WTC11 (cell line): ENCODE measurements around the gene OPRD1. TPM values are rescaled to one million over a fixed set of nuclear protein-coding genes. Genes with fewer than 3 reads are reported as not detected.

Source experiments
- ATAC-seq: fragments of 200-7000 bp; cut with Tn5 transposase; 2 replicates; pipeline ENCODE4 v1.10.0; 2021; ENCODE audit warnings: mild to moderate bottlenecking, moderate library complexity
- CTCF ChIA-PET: fragments of 300-600 bp; sonication (Branson Sonifier 250); formaldehyde crosslinking; loops from one replicate; lab custom pipeline; 2021; ENCODE audit warnings: antibody characterized with exemption; lab: Charles Lee
- POLR2A ChIA-PET: fragments of 350-600 bp; sonication (Branson Sonifier 250); formaldehyde crosslinking; loops from one replicate; lab custom pipeline; 2021; ENCODE audit warnings: antibody characterized with exemption; lab: Charles Lee
- DNase-seq: peaks from one replicate; pipeline ENCODE4 v3.0.0; 2021; ENCODE audit warnings: low spot score
- H3K27ac Mint-ChIP-seq: 2 replicates; pipeline ENCODE4 v1.8.0; 2021; ENCODE audit warnings: mixed read lengths
- H3K27me3 Mint-ChIP-seq: 2 replicates; pipeline ENCODE4 v1.8.0; 2021; ENCODE audit warnings: low read depth, mild to moderate bottlenecking, moderate library complexity, mixed read lengths
- H3K36me3 Mint-ChIP-seq: 2 replicates; pipeline ENCODE4 v1.8.0; 2021; ENCODE audit warnings: mixed read lengths
- H3K4me1 Mint-ChIP-seq: 2 replicates; pipeline ENCODE4 v1.8.0; 2022; ENCODE audit warnings: mixed read lengths
- H3K4me3 Mint-ChIP-seq: 2 replicates; pipeline ENCODE4 v1.8.0; 2021; ENCODE audit warnings: mild to moderate bottlenecking, moderate library complexity, mixed read lengths
- H3K9me3 Mint-ChIP-seq: 2 replicates; pipeline ENCODE4 v1.8.0; 2021; ENCODE audit warnings: mixed read lengths
- AFF4 ChIP-seq: sonication (generic); formaldehyde crosslinking; IDR thresholded peaks from 2 replicates; pipeline ENCODE4 v1.8.1; 2023; ENCODE audit warnings: mild to moderate bottlenecking, missing genetic modification reagents, borderline replicate concordance
- ATF1 ChIP-seq: sonication (generic); formaldehyde crosslinking; IDR thresholded peaks from 2 replicates; pipeline ENCODE4 v1.8.1; 2023; ENCODE audit warnings: mild to moderate bottlenecking, moderate library complexity, missing genetic modification reagents
- CTCF ChIP-seq: fragments of 200-600 bp; IDR thresholded peaks from 2 replicates; pipeline ENCODE4 v1.8.0; 2022; ENCODE audit warnings: antibody characterized with exemption
- E2F1 ChIP-seq: sonication (generic); formaldehyde crosslinking; IDR thresholded peaks from 2 replicates; pipeline ENCODE4 v1.8.0; 2022; ENCODE audit warnings: mild to moderate bottlenecking, missing genetic modification reagents
- FOXK1 ChIP-seq: sonication (generic); formaldehyde crosslinking; IDR thresholded peaks from 2 replicates; pipeline ENCODE4 v1.8.0; 2022; ENCODE audit warnings: mild to moderate bottlenecking, moderate library complexity, missing genetic modification reagents
- IRF2 ChIP-seq: sonication (generic); formaldehyde crosslinking; IDR thresholded peaks from 2 replicates; pipeline ENCODE4 v1.8.0; 2022; ENCODE audit warnings: low read depth, missing genetic modification reagents, borderline replicate concordance
- KAT7 ChIP-seq: sonication (generic); formaldehyde crosslinking; IDR thresholded peaks from 2 replicates; pipeline ENCODE4 v1.8.1; 2023; ENCODE audit warnings: missing genetic modification reagents, mild to moderate bottlenecking, borderline replicate concordance
- MXD4 ChIP-seq: fragments of 250-450 bp; sonication (Bioruptor Pico); IDR thresholded peaks from 2 replicates; pipeline ENCODE4 v1.8.0; 2021; ENCODE audit warnings: mild to moderate bottlenecking, moderate library complexity, borderline replicate concordance
- MYBL2 ChIP-seq: sonication (generic); formaldehyde crosslinking; IDR thresholded peaks from 2 replicates; pipeline ENCODE4 v1.8.1; 2023; ENCODE audit warnings: mild to moderate bottlenecking, moderate library complexity, missing genetic modification reagents
- NR3C1 ChIP-seq: sonication (generic); formaldehyde crosslinking; conservative IDR thresholded peaks from 2 replicates; pipeline ENCODE4 v1.8.1; 2023; ENCODE audit warnings: low read depth, mild to moderate bottlenecking, missing genetic modification reagents
- SMAD3 ChIP-seq: sonication (generic); formaldehyde crosslinking; IDR thresholded peaks from 2 replicates; pipeline ENCODE4 v1.8.0; 2022; ENCODE audit warnings: missing genetic modification reagents, mild to moderate bottlenecking, borderline replicate concordance
- SP1 ChIP-seq: sonication (generic); formaldehyde crosslinking; conservative IDR thresholded peaks from 2 replicates; pipeline ENCODE4 v1.8.1; 2022; ENCODE audit warnings: missing genetic modification reagents
- USF2 ChIP-seq: sonication (generic); formaldehyde crosslinking; IDR thresholded peaks from 2 replicates; pipeline ENCODE4 v1.8.1; 2023; ENCODE audit warnings: mild to moderate bottlenecking, missing genetic modification reagents, moderate library complexity
- ZNF219 ChIP-seq: sonication (generic); formaldehyde crosslinking; IDR thresholded peaks from 2 replicates; pipeline ENCODE4 v1.8.0; 2023; ENCODE audit warnings: missing genetic modification reagents, mild to moderate bottlenecking, borderline replicate concordance
- ZNF263 ChIP-seq: sonication (generic); formaldehyde crosslinking; IDR thresholded peaks from 2 replicates; pipeline ENCODE4 v1.8.1; 2022; ENCODE audit warnings: low read depth, mild to moderate bottlenecking, moderate library complexity, missing genetic modification reagents
- ZNF416 ChIP-seq: fragments of 250-450 bp; sonication (Bioruptor Pico); IDR thresholded peaks from 2 replicates; pipeline ENCODE4 v1.9.0; 2021; ENCODE audit warnings: mild to moderate bottlenecking, inconsistent platforms
- total RNA-seq: library from RNA; stranded (reverse); gene quantifications from 3 replicates; pipeline ENCODE4 v1.2.3, GENCODE V29; 2021
- TF ChIP-seq, protein P1 (sequence below): sonication (generic); formaldehyde crosslinking; IDR thresholded peaks from 2 replicates; pipeline ENCODE4 v1.8.1; 2023; ENCODE audit warnings: mild to moderate bottlenecking, missing genetic modification reagents
- TF ChIP-seq, protein P2 (sequence below): sonication (generic); formaldehyde crosslinking; IDR thresholded peaks from 2 replicates; pipeline ENCODE4 v1.8.0; 2023; ENCODE audit warnings: mild to moderate bottlenecking, missing genetic modification reagents
- TF ChIP-seq, protein P3 (sequence below): fragments of 250-450 bp; sonication (Bioruptor Pico); IDR thresholded peaks from 2 replicates; pipeline ENCODE4 v1.9.0; 2021; ENCODE audit warnings: mild to moderate bottlenecking
- TF ChIP-seq, protein P4 (sequence below): fragments of 250-450 bp; sonication (Bioruptor Pico); IDR thresholded peaks from 2 replicates; pipeline ENCODE4 v1.9.0; 2021; ENCODE audit warnings: moderate library complexity, mild to moderate bottlenecking, inconsistent platforms, borderline replicate concordance

The OPRD1 gene
- total RNA-seq, 1 experiment from 2014 or later: 2.2 TPM

DNA sequence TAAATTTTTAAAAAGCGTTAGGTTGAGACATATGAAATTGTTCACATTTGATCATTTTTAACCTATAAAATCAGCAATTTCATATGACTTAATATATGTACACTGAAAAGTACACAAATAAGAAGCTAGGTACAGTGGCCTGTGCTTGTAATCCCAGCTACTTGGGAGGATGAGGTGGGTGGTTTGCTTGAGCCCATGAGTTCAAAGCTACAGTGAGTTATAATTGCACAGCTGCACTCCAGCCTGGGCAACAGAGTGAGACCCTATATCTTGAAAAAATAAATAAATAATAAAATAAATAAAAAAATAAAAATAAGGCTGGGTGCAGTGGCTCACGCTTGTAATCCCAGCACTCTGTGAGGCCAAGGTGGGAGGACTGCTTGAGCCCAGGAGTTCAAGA, 97.2 kb downstream of the OPRD1 start:
- POLR2A ChIA-PET: no interaction called here
- Mint-ChIP-seq H3K9me3 (peaks cover 3% of the 10 kb centered on the region), H3K4me3 (no peak overlapping the region), H3K27ac (no peak overlapping the region), H3K4me1 (peaks cover 7% of the 10 kb centered on the region), H3K27me3 (no peaks in the 10 kb centered on the region), H3K36me3 (peaks cover 3% of the 10 kb centered on the region; the same call in 1 of the 2 replicates)
- ATAC-seq: no peak
- TF ChIP-seq, protein P1, sequence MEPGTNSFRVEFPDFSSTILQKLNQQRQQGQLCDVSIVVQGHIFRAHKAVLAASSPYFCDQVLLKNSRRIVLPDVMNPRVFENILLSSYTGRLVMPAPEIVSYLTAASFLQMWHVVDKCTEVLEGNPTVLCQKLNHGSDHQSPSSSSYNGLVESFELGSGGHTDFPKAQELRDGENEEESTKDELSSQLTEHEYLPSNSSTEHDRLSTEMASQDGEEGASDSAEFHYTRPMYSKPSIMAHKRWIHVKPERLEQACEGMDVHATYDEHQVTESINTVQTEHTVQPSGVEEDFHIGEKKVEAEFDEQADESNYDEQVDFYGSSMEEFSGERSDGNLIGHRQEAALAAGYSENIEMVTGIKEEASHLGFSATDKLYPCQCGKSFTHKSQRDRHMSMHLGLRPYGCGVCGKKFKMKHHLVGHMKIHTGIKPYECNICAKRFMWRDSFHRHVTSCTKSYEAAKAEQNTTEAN: no peak
- TF ChIP-seq SP1 (CRISPR knock-in tag) (no peak), ZNF416 (no peak), MYBL2 (CRISPR knock-in tag) (no peak), USF2 (CRISPR knock-in tag) (no peak), NR3C1 (no peak)
- TF ChIP-seq, protein P2, sequence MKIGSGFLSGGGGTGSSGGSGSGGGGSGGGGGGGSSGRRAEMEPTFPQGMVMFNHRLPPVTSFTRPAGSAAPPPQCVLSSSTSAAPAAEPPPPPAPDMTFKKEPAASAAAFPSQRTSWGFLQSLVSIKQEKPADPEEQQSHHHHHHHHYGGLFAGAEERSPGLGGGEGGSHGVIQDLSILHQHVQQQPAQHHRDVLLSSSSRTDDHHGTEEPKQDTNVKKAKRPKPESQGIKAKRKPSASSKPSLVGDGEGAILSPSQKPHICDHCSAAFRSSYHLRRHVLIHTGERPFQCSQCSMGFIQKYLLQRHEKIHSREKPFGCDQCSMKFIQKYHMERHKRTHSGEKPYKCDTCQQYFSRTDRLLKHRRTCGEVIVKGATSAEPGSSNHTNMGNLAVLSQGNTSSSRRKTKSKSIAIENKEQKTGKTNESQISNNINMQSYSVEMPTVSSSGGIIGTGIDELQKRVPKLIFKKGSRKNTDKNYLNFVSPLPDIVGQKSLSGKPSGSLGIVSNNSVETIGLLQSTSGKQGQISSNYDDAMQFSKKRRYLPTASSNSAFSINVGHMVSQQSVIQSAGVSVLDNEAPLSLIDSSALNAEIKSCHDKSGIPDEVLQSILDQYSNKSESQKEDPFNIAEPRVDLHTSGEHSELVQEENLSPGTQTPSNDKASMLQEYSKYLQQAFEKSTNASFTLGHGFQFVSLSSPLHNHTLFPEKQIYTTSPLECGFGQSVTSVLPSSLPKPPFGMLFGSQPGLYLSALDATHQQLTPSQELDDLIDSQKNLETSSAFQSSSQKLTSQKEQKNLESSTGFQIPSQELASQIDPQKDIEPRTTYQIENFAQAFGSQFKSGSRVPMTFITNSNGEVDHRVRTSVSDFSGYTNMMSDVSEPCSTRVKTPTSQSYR (CRISPR knock-in tag): no peak
- no peak for DNase-seq
- CTCF ChIA-PET: interaction anchor here (0.9 to 2.0 kb wide), 2 partner anchors 16 to 216 kb away, joined by 4 to 8 read pairs; no protein-coding TSS in a partner anchor

DNA sequence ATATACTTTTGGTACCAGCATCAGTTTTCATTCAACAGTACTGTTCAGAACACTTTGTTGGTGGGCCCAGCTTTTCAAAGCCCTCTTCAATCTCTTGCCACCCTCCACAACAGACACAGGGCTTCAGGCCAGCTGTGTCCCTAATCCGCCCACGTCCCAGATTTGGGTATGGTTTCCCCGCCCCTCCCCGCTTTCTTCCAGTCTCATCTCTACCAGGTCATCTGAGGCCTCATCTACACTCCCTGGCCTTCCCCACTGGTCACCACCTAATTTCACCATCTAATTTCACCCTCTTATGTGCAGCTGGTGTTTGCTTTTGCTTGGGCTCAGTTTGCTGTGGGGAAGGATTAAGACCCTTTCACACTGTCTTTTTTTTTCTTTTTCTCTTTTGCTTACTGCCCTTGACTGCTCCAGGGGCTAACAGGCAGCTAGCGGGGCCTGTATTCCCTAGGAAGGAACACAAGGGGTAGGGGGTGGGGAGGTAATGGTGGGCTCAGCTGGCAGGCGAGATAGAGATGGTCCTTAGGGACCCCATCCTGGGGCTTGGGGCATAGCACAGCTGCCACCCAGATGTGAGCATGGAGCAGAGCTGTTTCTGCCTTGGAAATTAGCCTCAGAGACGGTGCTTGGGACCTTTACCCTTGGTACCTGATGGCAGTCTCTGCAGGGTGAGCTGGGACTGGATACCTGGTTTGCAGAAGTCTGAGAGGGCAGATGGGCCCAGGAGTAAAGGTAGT, 98.6 kb downstream of the OPRD1 start:
- Mint-ChIP-seq H3K9me3 (no peaks in the 10 kb centered on the region), H3K4me3 (no peak overlapping the region), H3K27ac (no peak overlapping the region), H3K36me3 (no peaks in the 10 kb centered on the region), H3K27me3 (no peaks in the 10 kb centered on the region), H3K4me1 (peaks cover 11% of the 10 kb centered on the region)
- ATAC-seq: no peak
- ChIA-PET POLR2A (no interaction called here), CTCF (interaction anchor here (1.4 to 2.0 kb wide), 3 partner anchors 17 to 73 kb away, joined by 4 to 8 read pairs (median 5); no protein-coding TSS in a partner anchor)
- DNase-seq: no peak
- no peak for TF ChIP-seq ZNF219
- no peak for TF ChIP-seq MYBL2 (CRISPR knock-in tag)
- no peak for TF ChIP-seq ATF1
- no peak for TF ChIP-seq FOXK1
- TF ChIP-seq, protein P3, sequence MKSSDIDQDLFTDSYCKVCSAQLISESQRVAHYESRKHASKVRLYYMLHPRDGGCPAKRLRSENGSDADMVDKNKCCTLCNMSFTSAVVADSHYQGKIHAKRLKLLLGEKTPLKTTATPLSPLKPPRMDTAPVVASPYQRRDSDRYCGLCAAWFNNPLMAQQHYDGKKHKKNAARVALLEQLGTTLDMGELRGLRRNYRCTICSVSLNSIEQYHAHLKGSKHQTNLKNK (CRISPR knock-in tag): no peak
- TF ChIP-seq AFF4 (CRISPR knock-in tag): no peak
- TF ChIP-seq KAT7 (CRISPR knock-in tag): no peak
- no peak for TF ChIP-seq SMAD3 (CRISPR knock-in tag)
- TF ChIP-seq, protein P4, sequence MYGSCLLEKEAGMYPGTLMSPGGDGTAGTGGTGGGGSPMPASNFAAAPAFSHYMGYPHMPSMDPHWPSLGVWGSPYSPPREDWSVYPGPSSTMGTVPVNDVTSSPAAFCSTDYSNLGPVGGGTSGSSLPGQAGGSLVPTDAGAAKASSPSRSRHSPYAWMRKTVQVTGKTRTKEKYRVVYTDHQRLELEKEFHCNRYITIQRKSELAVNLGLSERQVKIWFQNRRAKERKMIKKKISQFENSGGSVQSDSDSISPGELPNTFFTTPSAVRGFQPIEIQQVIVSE (CRISPR knock-in tag): no peak
- TF ChIP-seq CTCF: no peak
- no peak for TF ChIP-seq E2F1
- TF ChIP-seq ZNF263 (CRISPR knock-in tag): no peak
- TF ChIP-seq IRF2 (CRISPR knock-in tag): no peak
- no peak for TF ChIP-seq MXD4 (CRISPR knock-in tag)
